Mucosa of descending colon (tissue), 3 donors: ENCODE measurements around the gene AZU1. TPM values are rescaled to one million over a fixed set of nuclear protein-coding genes. Genes with fewer than 3 reads are reported as not detected.
A peak's percentile ranks its signal among the peaks of the same experiment; 100 is the strongest.

Source experiments
- ATAC-seq: fragments of 200-7000 bp; cut with Tn5 transposase; one replicate; pipeline ENCODE4 v1.9.1; 2020; ENCODE audit warnings: mild to moderate bottlenecking, moderate library complexity
- DNase-seq, 3 donors: peaks; one replicate each; pipeline ENCODE4 v3.0.0-alpha.2; 2020
- H3K36me3 ChIP-seq: fragments of 200-600 bp; one replicate; pipeline ENCODE4 v1.8.0; 2021; ENCODE audit warnings: low read depth, mild to moderate bottlenecking
- H3K4me1 ChIP-seq: fragments of 200-600 bp; one replicate; pipeline ENCODE4 v1.8.0; 2021; ENCODE audit warnings: low read depth, mild to moderate bottlenecking
- H3K4me3 ChIP-seq: fragments of 200-600 bp; one replicate; pipeline ENCODE4 v1.8.0; 2021; ENCODE audit warnings: mild to moderate bottlenecking
- H3K9me3 ChIP-seq: fragments of 200-600 bp; one replicate; pipeline ENCODE4 v1.8.0; 2021; ENCODE audit warnings: mild to moderate bottlenecking
- CTCF ChIP-seq: fragments of 200-600 bp; IDR thresholded peaks from one replicate; pipeline ENCODE4 v1.8.0; 2022; ENCODE audit warnings: antibody characterized with exemption, mild to moderate bottlenecking
- intact Hi-C, 2 donors: fragments of 100-400 bp; cut with DNase I in 1 of 2; cut with micrococcal nuclease in 1 of 2; formaldehyde crosslinking; loops; one replicate each; pipeline versions ENCODE4 v1.11.0 to v1.11.1; 2022; cut with DNase I, micrococcal nuclease
- total RNA-seq, 3 donors: library from RNA; stranded (reverse); fragmentation: NEBNext Ultra II Directional in 2 of 3; extraction: Animal tissue kit (Norgen Biotek cat#: 25700) in 2 of 3; gene quantifications; one replicate each; pipeline versions ENCODE4 v1.2.1 to v1.2.4, GENCODE V29; 2021 to 2023
- donor health status: DM: no; HTN: no; CAD: no; lungs with moderate emphysema.
- donor health status: DM: no; HTN: no; CAD: no.
- donor health status: DM: no; HTN: yes; CAD: no.

AZU1 gene
- total RNA-seq, 3 donors from 2014 or later = 0.25 TPM; not detected in 2

GRCh38 chr19:861756-862580, 34.3 kb downstream of the AZU1 start:
- Histone ChIP-seq H3K4me3 (no peak overlapping the region), H3K36me3 (no peaks in the 10 kb centered on the region), H3K4me1 (peaks cover 10% of the 10 kb centered on the region), H3K9me3 (no peaks in the 10 kb centered on the region)
- TF ChIP-seq CTCF = no peak
- ATAC-seq = peak; percentile 72
- intact Hi-C loops = loop anchor here (5.0 to 10.0 kb wide), 2 partner anchors 55 to 63 kb away; partner anchors contain the start of genes ARID3A (in 1 of the 2) and KISS1R (in 1 of the 2)
- peak; percentile 75 to 89 (median 82) for DNase-seq

- TF ChIP-seq CTCF = no peak
- H3K36me3 ChIP-seq = no peaks in the 10 kb centered on the region
- peaks cover 10% of the 10 kb centered on the region for H3K4me1 ChIP-seq
- DNase-seq = peak; percentile 82 to 88 (median 85)
- H3K9me3 ChIP-seq = no peaks in the 10 kb centered on the region
- no peak overlapping the region for H3K4me3 ChIP-seq
- peak; percentile 56 for ATAC-seq
- intact Hi-C loops = loop anchor here (5.0 to 10.0 kb wide), 2 partner anchors 55 to 62 kb away; partner anchors contain the start of genes ARID3A (in 1 of the 2) and KISS1R (in 1 of the 2)
These were observed 35.1 kb downstream of the AZU1 start for GRCh38 chr19:862581-863314.

- DNase-seq (no peak), ATAC-seq (no peak)
- H3K36me3 ChIP-seq = no peaks in the 10 kb centered on the region
- H3K9me3 ChIP-seq = no peaks in the 10 kb centered on the region
- no peak for TF ChIP-seq CTCF
- no peak overlapping the region for H3K4me3 ChIP-seq
- intact Hi-C loops = loop anchor here (5.0 to 10.0 kb wide), 2 partner anchors 54 to 62 kb away; partner anchors contain the start of genes ARID3A (in 1 of the 2) and KISS1R (in 1 of the 2)
- peaks cover 10% of the 10 kb centered on the region for H3K4me1 ChIP-seq
These were observed 35.6 kb downstream of the AZU1 start for GRCh38 chr19:863315-863620.

- TF ChIP-seq CTCF = no peak
- no peak for ATAC-seq
- Histone ChIP-seq H3K4me3 (no peak overlapping the region), H3K9me3 (no peaks in the 10 kb centered on the region), H3K36me3 (no peaks in the 10 kb centered on the region), H3K4me1 (peaks cover 11% of the 10 kb centered on the region)
- DNase-seq = no peak
- intact Hi-C loops = loop anchor here in 1 of 2 donors (10.0 kb wide), 1 partner anchor 58 kb away; the partner anchor contains the start of gene ARID3A
These were observed 39.2 kb downstream of the AZU1 start for GRCh38 chr19:866769-867300.

GRCh38 chr19:867301-867793, 39.7 kb downstream of the AZU1 start:
- Histone ChIP-seq H3K4me1 (peaks cover 16% of the 10 kb centered on the region), H3K4me3 (no peak overlapping the region), H3K9me3 (no peaks in the 10 kb centered on the region), H3K36me3 (no peaks in the 10 kb centered on the region)
- TF ChIP-seq CTCF = no peak
- DNase-seq = no peak
- no peak for ATAC-seq
- intact Hi-C loops = loop anchor here in 1 of 2 donors (10.0 kb wide), 1 partner anchor 57 kb away; the partner anchor contains the start of gene ARID3A
